Ishikawa (cell line): ENCODE measurements around the gene RNF169.

ENCODE experiments used
- CEBPB ChIP-seq: IDR thresholded peaks from 2 replicates; pipeline ENCODE4 v1.6.1; 2012
- CREB1 ChIP-seq: IDR thresholded peaks from 2 replicates; pipeline ENCODE4 v1.6.1; 2012; ENCODE audit warnings: low read depth
- EGR1 ChIP-seq: IDR thresholded peaks from 2 replicates; pipeline ENCODE4 v1.6.1; 2012
- EP300 ChIP-seq: IDR thresholded peaks from 2 replicates; pipeline ENCODE4 v1.6.1; 2012; ENCODE audit warnings: borderline replicate concordance
- FOXM1 ChIP-seq: IDR thresholded peaks from 2 replicates; pipeline ENCODE4 v1.6.1; 2012; ENCODE audit warnings: low read depth, borderline replicate concordance
- MAX ChIP-seq: IDR thresholded peaks from 2 replicates; pipeline ENCODE4 v1.6.1; 2012
- NFIC ChIP-seq: IDR thresholded peaks from 2 replicates; pipeline ENCODE4 v1.6.1; 2012
- RAD21 ChIP-seq: IDR thresholded peaks from 2 replicates; pipeline ENCODE4 v1.6.1; 2012; ENCODE audit warnings: low read depth
- REST ChIP-seq: IDR thresholded peaks from 2 replicates; pipeline ENCODE4 v1.6.1; 2012; ENCODE audit warnings: low read depth, mild to moderate bottlenecking
- TAF1 ChIP-seq: IDR thresholded peaks from 2 replicates; pipeline ENCODE4 v1.6.1; 2012; ENCODE audit warnings: low read depth, mild to moderate bottlenecking
- TCF12 ChIP-seq: IDR thresholded peaks from 2 replicates; pipeline ENCODE4 v1.6.1; 2012; ENCODE audit warnings: low read depth
- TEAD4 ChIP-seq: IDR thresholded peaks from 2 replicates; pipeline ENCODE4 v1.6.1; 2012
- USF1 ChIP-seq: IDR thresholded peaks from 2 replicates; pipeline ENCODE4 v1.6.1; 2012
- YY1 ChIP-seq: IDR thresholded peaks from 2 replicates; pipeline ENCODE4 v1.6.1; 2012; ENCODE audit warnings: low read depth
- ZBTB7A ChIP-seq: IDR thresholded peaks from 2 replicates; pipeline ENCODE4 v1.6.1; 2012; ENCODE audit warnings: low read depth

RNF169 gene

GRCh38 chr11:74847895-74848294 is 99.2 kb downstream of the RNF169 start:
- TF ChIP-seq REST (no peak), ZBTB7A (no peak), EGR1 (no peak), MAX (no peak), EP300 (no peak)

- no peak for TF ChIP-seq RAD21
- TF ChIP-seq CREB1, result no peak
- TF ChIP-seq TEAD4, result no peak
- TF ChIP-seq ZBTB7A, result no peak
- no peak for TF ChIP-seq EGR1
- no peak for TF ChIP-seq YY1
- no peak for TF ChIP-seq USF1
- TF ChIP-seq CEBPB, result no peak
- no peak for TF ChIP-seq MAX
Measured at GRCh38 chr11:74849525-74850391, 101.1 kb downstream of the RNF169 start.

- TF ChIP-seq CEBPB, result no peak
- TF ChIP-seq MAX, result no peak
- TF ChIP-seq ZBTB7A, result no peak
- TF ChIP-seq CREB1, result no peak
- TF ChIP-seq USF1, result no peak
- no peak for TF ChIP-seq EGR1
- TF ChIP-seq TCF12, result no peak
- no peak for TF ChIP-seq NFIC
- TF ChIP-seq RAD21, result no peak
- TF ChIP-seq EP300, result no peak
- no peak for TF ChIP-seq FOXM1
- TF ChIP-seq REST, result no peak
- no peak for TF ChIP-seq TEAD4
- no peak for TF ChIP-seq YY1
- TF ChIP-seq TAF1, result no peak
Measured at GRCh38 chr11:74853223-74853622, 104.6 kb downstream of the RNF169 start.

- no peak for TF ChIP-seq ZBTB7A
- TF ChIP-seq TCF12, result no peak
- TF ChIP-seq EP300, result no peak
- no peak for TF ChIP-seq TAF1
- no peak for TF ChIP-seq CEBPB
- no peak for TF ChIP-seq FOXM1
- TF ChIP-seq RAD21, result no peak
- TF ChIP-seq USF1, result no peak
- TF ChIP-seq MAX, result no peak
- no peak for TF ChIP-seq CREB1
- no peak for TF ChIP-seq TEAD4
- no peak for TF ChIP-seq EGR1
- no peak for TF ChIP-seq NFIC
- no peak for TF ChIP-seq REST
- TF ChIP-seq YY1, result no peak
Measured at GRCh38 chr11:74860743-74861142, 112.1 kb downstream of the RNF169 start.
